Keratinocyte (primary cell): Measurements from ENCODE around the gene CASKIN2.

Experiments used
- CTCF ChIP-seq, 3 experiments: IDR thresholded peaks in 1 of 3; conservative IDR thresholded peaks in 1 of 3; optimal IDR thresholded peaks in 1 of 3; 2 replicates in 2 of 3; 3 replicates in 1 of 3; pipeline versions ENCODE3 to v1.5.1; 2011; ENCODE audit warnings: low read length in 3 of 3, mild to moderate bottlenecking in 3 of 3, moderate library complexity in 2 of 3, control low read depth in 1 of 3, inconsistent platforms in 1 of 3; ENCODE audit not compliant: insufficient read depth in 2 of 3; ENCODE audit errors: extremely low read depth in 1 of 3
- EZH2 ChIP-seq: IDR thresholded peaks from one replicate; pipeline ENCODE4 v1.6.1; 2012; ENCODE audit warnings: inconsistent platforms, mild to moderate bottlenecking, low read length, moderate library complexity

GRCh38 chr17:75548813-75549212 lies 33.5 kb upstream of the CASKIN2 start:
- TF ChIP-seq CTCF (optimal IDR thresholded peaks at IDR 0.05 in 1 of 3, IDR thresholded peaks at IDR 0.05 in 1 of 3, conservative IDR thresholded peaks at IDR 0.05 in 1 of 3; ENCODE audit: extremely low read depth in 1 of 3, insufficient read depth in 2 of 3, low read length in 3 of 3) (no peak), EZH2 (no peak)
